Esophagus (tissue), 2 donors: ENCODE data around the gene DCTD. TPM values are rescaled to one million over a fixed set of nuclear protein-coding genes. Genes with fewer than 3 reads are reported as not detected.

Experiments used
- H3K27ac ChIP-seq, 2 donors: one replicate each; pipeline ENCODE4 v1.5.1; 2013; ENCODE audit warnings: low read depth in 2 of 2, mild to moderate bottlenecking in 2 of 2, inconsistent platforms in 1 of 2, low read length in 1 of 2, moderate library complexity in 1 of 2
- H3K27me3 ChIP-seq, 2 donors: one replicate each; pipeline ENCODE4 v1.6.1; 2013; ENCODE audit warnings: low read length in 2 of 2, control low read depth in 1 of 2, mild to moderate bottlenecking in 1 of 2; ENCODE audit not compliant: insufficient read depth in 2 of 2, control insufficient read depth in 1 of 2
- H3K36me3 ChIP-seq, 2 donors: one replicate each; pipeline ENCODE4 v1.6.1; 2013; ENCODE audit warnings: low read length in 1 of 2; ENCODE audit not compliant: control insufficient read depth in 2 of 2, insufficient read depth in 2 of 2
- H3K4me1 ChIP-seq, 2 donors: one replicate each; pipeline ENCODE4 v1.6.1; 2013; ENCODE audit warnings: low read length in 1 of 2; ENCODE audit not compliant: control insufficient read depth in 2 of 2, insufficient read depth in 2 of 2
- H3K4me3 ChIP-seq, 2 donors: one replicate each; pipeline ENCODE4 v1.5.1; 2013; ENCODE audit warnings: low read length in 2 of 2, mild to moderate bottlenecking in 2 of 2, low read depth in 1 of 2, moderate library complexity in 1 of 2
- H3K9me3 ChIP-seq, 2 donors: one replicate each; pipeline ENCODE4 v1.6.1; 2013; ENCODE audit warnings: mild to moderate bottlenecking in 2 of 2, low read depth in 1 of 2, low read length in 1 of 2, moderate library complexity in 1 of 2; ENCODE audit not compliant: control insufficient read depth in 2 of 2, insufficient read depth in 1 of 2
- WGBS, 2 donors: extraction: QIAGEN DNeasy Blood & Tissue Kit; methylation state at CpG; one replicate each; pipeline ENCODE4 v1.1.7; 2013; 5-methylcytosine and 5-hydroxymethylcytosine counted together
- polyA plus RNA-seq, 2 donors: library from polyadenylated mRNA; stranded (reverse); fragments of 200-250 nt; gene quantifications; one replicate each; pipeline ENCODE4 v1.2.3, GENCODE V29; 2013
- donor health status: healthy with polysubstance abuse.
- donor health status: Bipolar disorder and iron deficiency.

The DCTD gene
- polyA plus RNA-seq, 2 donors: 32.5 to 55.5 TPM

GRCh38 chr4:182897601-182898478 lies 19.3 kb downstream of the DCTD start:
- 82 to 87% methylated on average over 20 of the region's 20 CpGs for WGBS, 2 donors
- no peaks in the 10 kb centered on the region for H3K27me3 ChIP-seq
- H3K4me1 ChIP-seq: no peaks in the 10 kb centered on the region
- no peak overlapping the region for H3K27ac ChIP-seq
- no peak overlapping the region for H3K4me3 ChIP-seq
- H3K9me3 ChIP-seq: no peaks in the 10 kb centered on the region
- H3K36me3 ChIP-seq: peaks cover 11 to 23% of the 10 kb centered on the region in 2 donors

DNA sequence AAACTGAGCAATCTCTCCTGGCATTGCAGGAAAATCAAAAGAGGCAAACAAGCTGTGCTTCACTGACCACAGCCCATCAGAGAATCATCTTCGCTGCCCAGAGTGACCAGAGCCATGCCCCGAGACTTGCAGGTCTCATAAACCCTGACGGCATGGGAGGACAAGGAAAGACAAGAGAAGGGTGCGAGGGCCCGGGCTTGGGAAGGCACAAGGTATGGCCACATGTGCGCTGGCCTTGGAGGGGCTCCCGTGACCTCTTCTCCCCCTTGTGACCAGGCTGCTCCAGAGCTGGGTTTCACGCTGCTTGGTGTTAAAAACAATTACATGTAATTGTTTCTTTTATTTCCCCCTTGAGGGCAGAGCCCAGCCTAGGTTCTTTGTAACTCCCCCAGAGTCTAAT lies 20.8 kb downstream of the DCTD start:
- peaks cover 7 to 23% of the 10 kb centered on the region in 2 donors for H3K36me3 ChIP-seq
- 91 to 97% methylated on average over 8 of the region's 8 CpGs for WGBS, 2 donors
- no peak overlapping the region for H3K27ac ChIP-seq

DNA sequence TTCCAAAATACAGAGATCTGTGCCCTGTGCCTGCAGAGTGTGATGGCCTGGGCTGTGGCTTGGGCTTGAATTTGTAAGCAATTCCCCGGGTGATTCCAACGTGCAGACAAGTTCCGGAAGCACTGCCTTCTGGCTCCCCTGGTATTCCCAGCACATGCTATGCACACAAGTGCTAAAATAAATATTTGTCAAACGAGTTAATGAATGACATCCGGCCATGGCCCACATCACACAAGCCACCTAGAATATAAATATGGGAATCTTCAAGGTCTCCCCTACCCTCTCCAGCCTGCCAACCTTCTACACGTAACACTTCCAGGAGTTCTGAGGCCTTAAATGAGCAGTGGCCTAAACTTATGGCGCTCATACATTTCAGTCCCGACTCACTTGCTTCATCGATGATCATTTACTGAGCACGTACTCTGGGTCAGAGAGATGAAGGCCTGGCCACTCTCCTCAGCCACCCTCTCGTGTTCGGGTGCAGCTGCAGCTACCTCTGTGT lies 21.3 kb downstream of the DCTD start:
- Histone ChIP-seq H3K36me3 (peaks cover 10 to 24% of the 10 kb centered on the region in 2 donors), H3K4me3 (no peak overlapping the region), H3K9me3 (no peaks in the 10 kb centered on the region), H3K27ac (no peak overlapping the region), H3K27me3 (no peaks in the 10 kb centered on the region), H3K4me1 (no peaks in the 10 kb centered on the region)
- WGBS, 2 donors: 76 to 86% methylated on average over 12 of the region's 12 CpGs

More for the DNA sequence above, 20.8 kb downstream of the DCTD start:
- Histone ChIP-seq H3K4me3 (no peak overlapping the region), H3K27me3 (no peaks in the 10 kb centered on the region), H3K9me3 (no peaks in the 10 kb centered on the region), H3K4me1 (no peaks in the 10 kb centered on the region)

GRCh38 chr4:182894681-182895275 lies 22.4 kb downstream of the DCTD start:
- no peak overlapping the region for H3K4me3 ChIP-seq
- no peaks in the 10 kb centered on the region for H3K27me3 ChIP-seq
- no peak overlapping the region for H3K27ac ChIP-seq
- 97% methylated on average over 18 of the region's 18 CpGs for WGBS, 2 donors
- H3K9me3 ChIP-seq: no peaks in the 10 kb centered on the region
- H3K36me3 ChIP-seq: peaks cover 15 to 31% of the 10 kb centered on the region in 2 donors
- no peaks in the 10 kb centered on the region for H3K4me1 ChIP-seq

DNA sequence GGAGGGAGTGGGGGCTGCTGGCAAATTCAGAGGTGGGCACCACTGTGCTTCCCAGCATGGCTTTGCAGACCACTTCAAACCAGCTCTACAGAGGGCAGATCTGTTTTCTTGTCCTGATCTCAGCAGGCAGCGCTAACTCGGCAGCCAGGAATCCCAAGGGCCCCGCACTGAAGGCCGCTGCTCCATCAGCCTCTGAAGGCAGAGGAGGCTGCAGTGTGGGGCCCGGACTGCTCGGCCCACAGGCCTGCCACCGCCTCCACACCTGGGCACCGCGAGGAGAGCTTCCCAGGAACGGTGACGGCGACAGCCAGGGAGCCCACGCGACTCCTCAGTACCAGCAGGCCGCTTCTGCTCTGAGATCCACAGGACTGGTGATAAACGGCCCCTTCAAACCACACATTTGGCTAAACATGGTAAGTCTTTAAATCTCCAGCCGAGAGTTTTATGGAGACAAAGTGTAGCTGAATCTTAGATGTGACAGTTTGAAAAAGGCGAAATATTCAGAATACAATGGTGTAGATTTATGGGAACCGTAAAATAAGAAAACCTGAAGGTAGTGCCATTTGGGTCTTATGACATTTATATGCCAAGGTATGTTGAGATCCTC lies 23.6 kb downstream of the DCTD start:
- H3K4me3 ChIP-seq: no peak overlapping the region
- H3K27ac ChIP-seq: no peak overlapping the region
- peaks cover 15 to 33% of the 10 kb centered on the region in 2 donors for H3K36me3 ChIP-seq
- no peaks in the 10 kb centered on the region for H3K27me3 ChIP-seq
- 92 to 94% methylated on average over 19 of the region's 19 CpGs for WGBS, 2 donors
- no peaks in the 10 kb centered on the region for H3K9me3 ChIP-seq
- H3K4me1 ChIP-seq: no peaks in the 10 kb centered on the region

- Histone ChIP-seq H3K36me3 (peaks cover 15 to 33% of the 10 kb centered on the region in 2 donors), H3K27ac (no peak overlapping the region), H3K27me3 (no peaks in the 10 kb centered on the region), H3K4me1 (no peaks in the 10 kb centered on the region), H3K4me3 (no peak overlapping the region), H3K9me3 (no peaks in the 10 kb centered on the region)
- 88 to 93% methylated on average over 6 of the region's 6 CpGs for WGBS, 2 donors
These were observed 24.1 kb downstream of the DCTD start for GRCh38 chr4:182893047-182893446.

DNA sequence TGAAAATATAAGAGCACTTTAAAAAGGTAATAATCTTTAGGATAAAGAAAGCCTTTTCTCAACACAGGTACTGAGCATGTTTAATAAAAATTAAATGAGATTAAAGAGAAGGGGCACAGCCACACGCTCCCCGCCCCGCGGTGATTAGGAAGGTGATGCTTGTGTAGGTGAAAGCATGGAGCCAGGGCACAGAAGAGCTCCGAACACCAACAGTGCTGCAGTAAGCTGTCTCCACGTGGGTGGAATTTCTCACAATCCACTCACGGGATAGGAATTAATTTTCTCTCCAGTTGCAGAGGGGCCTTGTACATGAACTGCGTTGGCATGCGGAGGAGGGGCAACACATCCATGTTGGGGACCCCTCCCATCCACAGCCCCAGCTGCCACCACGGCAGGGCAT lies 27.0 kb downstream of the DCTD start:
- 88 to 93% methylated on average over 10 of the region's 10 CpGs for WGBS, 2 donors
- H3K36me3 ChIP-seq: peaks cover 15 to 34% of the 10 kb centered on the region in 2 donors
- H3K27ac ChIP-seq: no peak overlapping the region
- no peaks in the 10 kb centered on the region for H3K4me1 ChIP-seq
- no peaks in the 10 kb centered on the region for H3K27me3 ChIP-seq
- no peaks in the 10 kb centered on the region for H3K9me3 ChIP-seq
- H3K4me3 ChIP-seq: no peak overlapping the region

GRCh38 chr4:182888891-182889290 lies 28.3 kb downstream of the DCTD start:
- no peaks in the 10 kb centered on the region for H3K27me3 ChIP-seq
- H3K9me3 ChIP-seq: peaks cover 0 to 3% of the 10 kb centered on the region in 2 donors
- H3K36me3 ChIP-seq: peaks cover 15 to 28% of the 10 kb centered on the region in 2 donors
- WGBS, 2 donors: 58 to 60% methylated on average over 4 of the region's 4 CpGs
- no peaks in the 10 kb centered on the region for H3K4me1 ChIP-seq
- H3K27ac ChIP-seq: no peak overlapping the region
- no peak overlapping the region for H3K4me3 ChIP-seq

DNA sequence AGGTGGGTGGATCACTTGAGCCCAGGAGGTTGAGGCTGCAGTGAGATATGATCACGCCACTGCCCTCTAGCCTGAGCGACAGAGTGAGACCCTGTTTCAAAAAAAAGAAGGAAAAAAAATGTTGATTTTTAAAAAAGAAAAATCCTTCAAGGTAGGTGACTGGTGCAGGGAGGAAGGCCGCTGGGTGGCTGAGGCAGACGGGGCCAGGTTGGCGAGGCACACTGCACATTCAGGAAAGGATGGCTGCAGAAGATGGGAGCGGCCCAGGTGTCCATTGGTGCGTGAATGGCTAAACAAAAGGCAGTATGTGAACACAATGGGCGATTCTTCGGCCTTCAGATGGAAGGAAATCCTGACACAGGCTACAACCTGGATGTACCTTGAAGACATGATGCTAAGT lies 30.4 kb downstream of the DCTD start:
- no peak overlapping the region for H3K27ac ChIP-seq
- H3K36me3 ChIP-seq: peaks cover 10 to 28% of the 10 kb centered on the region in 2 donors
- H3K27me3 ChIP-seq: no peaks in the 10 kb centered on the region
- peaks cover 0 to 2% of the 10 kb centered on the region in 2 donors for H3K4me1 ChIP-seq
- H3K4me3 ChIP-seq: no peak overlapping the region
- peaks cover 0 to 3% of the 10 kb centered on the region in 2 donors for H3K9me3 ChIP-seq
- WGBS, 2 donors: 96 to 98% methylated on average over 9 of the region's 9 CpGs
